GM13976 (cell line): ENCODE data around the gene RAB11FIP4.

ENCODE experiments used
- DNase-seq: peaks from one replicate; pipeline ENCODE4 v3.0.0; 2012; ENCODE audit warnings: low spot score
- in situ Hi-C: fragments of 300-500 bp; cut with MboI; formaldehyde crosslinking; loops from one replicate; pipeline ENCODE4 v1.12.0; 2022; ENCODE audit warnings: low sequenced_read_pairs, mixed read lengths, inconsistent platforms; ENCODE audit not compliant: unreplicated experiment
- TF ChIP-seq, protein P1 (sequence below): IDR thresholded peaks from 2 replicates; pipeline ENCODE4 v1.5.1; 2012; ENCODE audit warnings: borderline replicate concordance, mild to moderate bottlenecking; ENCODE audit not compliant: insufficient read depth; ENCODE audit errors: extremely low read depth, missing control alignments, control extremely low read depth

RAB11FIP4 gene

GRCh38 chr17:31392002-31392855, 754 bp downstream of the RAB11FIP4 start:
- in situ Hi-C loops = no loop called here
- TF ChIP-seq, protein P1, sequence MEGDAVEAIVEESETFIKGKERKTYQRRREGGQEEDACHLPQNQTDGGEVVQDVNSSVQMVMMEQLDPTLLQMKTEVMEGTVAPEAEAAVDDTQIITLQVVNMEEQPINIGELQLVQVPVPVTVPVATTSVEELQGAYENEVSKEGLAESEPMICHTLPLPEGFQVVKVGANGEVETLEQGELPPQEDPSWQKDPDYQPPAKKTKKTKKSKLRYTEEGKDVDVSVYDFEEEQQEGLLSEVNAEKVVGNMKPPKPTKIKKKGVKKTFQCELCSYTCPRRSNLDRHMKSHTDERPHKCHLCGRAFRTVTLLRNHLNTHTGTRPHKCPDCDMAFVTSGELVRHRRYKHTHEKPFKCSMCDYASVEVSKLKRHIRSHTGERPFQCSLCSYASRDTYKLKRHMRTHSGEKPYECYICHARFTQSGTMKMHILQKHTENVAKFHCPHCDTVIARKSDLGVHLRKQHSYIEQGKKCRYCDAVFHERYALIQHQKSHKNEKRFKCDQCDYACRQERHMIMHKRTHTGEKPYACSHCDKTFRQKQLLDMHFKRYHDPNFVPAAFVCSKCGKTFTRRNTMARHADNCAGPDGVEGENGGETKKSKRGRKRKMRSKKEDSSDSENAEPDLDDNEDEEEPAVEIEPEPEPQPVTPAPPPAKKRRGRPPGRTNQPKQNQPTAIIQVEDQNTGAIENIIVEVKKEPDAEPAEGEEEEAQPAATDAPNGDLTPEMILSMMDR = no peak

DNA sequence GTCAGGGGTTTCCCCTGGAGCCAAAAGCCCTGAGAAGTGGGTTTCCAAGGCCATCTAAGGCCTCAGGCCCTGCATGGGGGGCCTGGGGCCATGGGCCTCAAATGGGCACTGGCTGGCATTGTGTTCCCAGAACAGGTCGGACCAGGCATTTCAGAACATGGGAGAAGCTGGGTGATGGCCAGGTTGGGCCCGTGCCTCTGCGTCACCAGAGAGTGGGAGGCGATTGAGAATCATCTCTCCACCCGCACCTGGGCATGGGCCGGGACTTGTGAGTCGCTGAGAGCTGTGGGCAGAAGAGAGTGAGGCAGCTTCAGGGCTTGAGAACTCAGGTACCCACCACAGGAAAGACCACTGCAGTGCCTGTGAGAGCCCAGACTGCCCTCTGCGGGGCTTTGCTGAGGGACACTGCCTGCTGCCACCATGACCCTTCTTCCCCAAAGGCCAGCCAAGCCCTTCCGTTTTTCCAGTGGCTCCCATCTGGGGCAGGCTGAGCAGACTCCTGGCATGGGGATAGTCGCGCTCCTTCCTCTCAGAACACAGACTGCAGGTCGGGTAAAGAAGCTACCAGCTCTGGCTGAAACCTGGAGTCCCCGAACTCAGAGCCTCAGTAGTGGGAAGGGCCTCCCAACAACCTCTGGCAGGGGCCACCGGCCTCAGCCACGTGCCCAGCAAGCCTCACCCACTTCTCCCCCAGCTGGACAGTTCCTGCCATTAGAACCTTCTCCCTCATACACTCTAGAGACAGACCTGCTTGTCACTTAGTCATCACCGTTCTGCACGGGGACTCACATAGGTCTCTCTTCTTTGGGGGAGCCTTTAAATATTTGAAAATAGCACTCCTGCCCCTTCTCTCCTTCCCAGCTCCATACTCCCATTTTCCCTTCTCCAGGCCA, 1.6 kb downstream of the RAB11FIP4 start:
- TF ChIP-seq, protein P1 = no peak
- in situ Hi-C loops = no loop called here
- DNase-seq = no peak

More at GRCh38 chr17:31392002-31392855, 754 bp downstream of the RAB11FIP4 start:
- peak; percentile 40 for DNase-seq

- DNase-seq = no peak
- TF ChIP-seq, protein P1 = no peak
- in situ Hi-C loops = no loop called here
Observed at GRCh38 chr17:31393749-31394146, 2.3 kb downstream of the RAB11FIP4 start.

DNA sequence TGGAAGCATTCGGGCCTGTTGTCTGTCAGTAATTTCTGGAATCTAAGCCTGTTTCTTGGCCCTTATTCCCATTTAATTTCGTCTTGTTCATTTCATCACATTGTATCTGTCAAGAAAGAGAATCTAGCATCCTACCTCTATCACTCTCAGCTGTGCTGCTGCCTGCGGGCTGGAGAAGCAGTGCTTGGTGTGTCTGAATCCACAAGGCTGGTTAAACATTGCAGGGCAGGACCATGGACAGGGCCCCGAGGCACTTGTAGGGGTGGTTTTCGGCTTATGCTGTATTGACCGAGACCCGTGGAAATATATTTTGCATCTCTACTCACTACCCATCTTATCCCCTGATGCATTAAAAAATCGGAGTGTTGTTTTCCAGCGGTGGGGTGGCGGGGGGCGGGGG, 3.1 kb downstream of the RAB11FIP4 start:
- in situ Hi-C loops = no loop called here
- TF ChIP-seq, protein P1 = no peak
- DNase-seq = peak; percentile 73

GRCh38 chr17:31397256-31397939, 5.9 kb downstream of the RAB11FIP4 start:
- in situ Hi-C loops = no loop called here
- no peak for DNase-seq
- TF ChIP-seq, protein P1 = no peak
